IPS-NIHi7 (cell line): ENCODE measurements around the gene PXDN.

Experiments
- DNase-seq: peaks from one replicate; pipeline ENCODE4 v3.0.0; 2012; ENCODE audit warnings: mixed read lengths; ENCODE audit errors: extremely low spot score

Gene PXDN

DNA sequence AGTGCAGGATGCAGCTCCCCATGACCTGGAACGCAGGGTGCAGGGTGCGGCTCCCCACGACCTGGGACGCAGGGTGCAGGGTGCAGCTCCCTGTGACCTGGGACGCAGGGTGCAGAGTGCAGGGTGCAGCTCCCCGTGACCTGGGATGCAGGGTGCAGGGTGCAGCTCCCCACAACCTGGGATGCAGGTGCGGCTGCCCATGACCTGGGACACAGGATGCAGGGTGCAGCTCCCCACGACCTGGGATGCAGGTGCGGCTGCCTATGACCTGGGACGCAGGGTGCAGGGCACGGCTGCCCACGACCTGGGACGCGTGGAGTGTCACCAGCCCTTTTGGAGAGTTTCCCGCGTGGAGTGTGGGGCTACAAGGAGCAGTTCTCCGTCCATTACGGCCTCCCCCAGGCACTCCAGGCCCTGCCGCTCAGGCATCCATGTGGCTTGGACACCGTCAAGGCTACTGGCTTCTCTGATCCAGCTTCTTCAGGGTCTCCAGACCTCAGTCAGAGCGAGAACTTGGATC, 38.7 kb downstream of the PXDN start:
- no peak for DNase-seq

DNA sequence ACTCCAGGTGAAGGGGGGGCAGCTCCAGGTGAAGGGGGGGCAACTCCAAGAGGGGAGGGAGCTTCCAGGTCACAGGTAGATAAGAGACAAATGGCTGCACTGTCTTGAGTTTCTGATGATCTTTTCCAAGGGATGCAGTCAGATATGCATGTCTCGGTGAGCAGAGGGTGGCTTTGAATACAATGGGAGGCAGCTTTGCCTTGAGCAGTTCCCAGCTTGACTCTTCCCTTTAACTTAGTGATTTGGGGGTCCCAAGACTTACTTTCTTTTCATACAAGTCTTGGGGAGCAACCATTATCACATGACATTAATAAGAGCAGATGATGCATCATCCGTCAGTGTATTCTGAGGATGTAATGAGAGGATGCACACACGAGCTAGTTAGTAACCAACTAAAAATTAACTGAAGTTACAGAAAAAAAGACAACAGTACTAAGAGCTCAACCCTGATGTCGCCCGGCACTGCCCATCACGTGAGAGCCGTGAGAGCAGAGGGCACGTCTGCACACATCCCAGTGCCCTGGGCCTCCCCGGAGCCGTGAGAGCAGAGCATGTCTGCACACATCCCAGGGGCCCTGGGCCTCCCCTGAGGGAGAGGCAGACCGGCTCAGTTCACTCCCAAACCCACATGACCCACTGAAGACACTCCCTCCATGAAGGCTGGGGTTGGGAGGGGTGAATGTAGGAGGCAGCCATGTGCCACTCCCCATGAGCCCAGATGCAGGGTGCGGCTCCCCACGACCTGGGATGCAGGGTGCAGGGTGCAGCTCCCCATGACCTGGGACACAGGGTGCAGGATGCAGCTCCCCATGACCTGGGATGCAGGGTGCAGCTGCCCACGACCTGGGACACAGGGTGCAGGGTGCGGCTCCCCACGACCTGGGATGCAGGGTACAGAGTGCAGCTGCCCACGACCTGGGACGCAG, 39.4 kb downstream of the PXDN start:
- DNase-seq, result peak; percentile 5

DNA sequence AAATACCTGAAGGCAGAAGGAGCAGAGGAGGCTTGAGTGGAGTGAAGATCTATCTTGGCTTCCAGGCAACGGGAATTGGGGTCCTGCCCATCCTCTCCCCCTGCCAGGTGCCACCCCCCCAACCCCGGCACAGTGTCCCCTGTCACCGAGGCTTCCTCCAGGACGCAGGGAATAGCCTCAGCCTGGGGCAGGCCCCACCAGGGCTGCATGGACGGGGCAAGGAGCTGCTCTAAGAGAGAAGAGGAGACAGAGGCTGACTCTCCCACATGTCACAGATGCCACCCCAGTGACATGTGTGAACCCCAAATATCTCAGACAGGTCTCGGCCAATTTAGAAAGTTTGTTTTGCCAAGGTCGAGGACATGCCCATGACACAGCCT, 42.1 kb downstream of the PXDN start:
- no peak for DNase-seq

DNA sequence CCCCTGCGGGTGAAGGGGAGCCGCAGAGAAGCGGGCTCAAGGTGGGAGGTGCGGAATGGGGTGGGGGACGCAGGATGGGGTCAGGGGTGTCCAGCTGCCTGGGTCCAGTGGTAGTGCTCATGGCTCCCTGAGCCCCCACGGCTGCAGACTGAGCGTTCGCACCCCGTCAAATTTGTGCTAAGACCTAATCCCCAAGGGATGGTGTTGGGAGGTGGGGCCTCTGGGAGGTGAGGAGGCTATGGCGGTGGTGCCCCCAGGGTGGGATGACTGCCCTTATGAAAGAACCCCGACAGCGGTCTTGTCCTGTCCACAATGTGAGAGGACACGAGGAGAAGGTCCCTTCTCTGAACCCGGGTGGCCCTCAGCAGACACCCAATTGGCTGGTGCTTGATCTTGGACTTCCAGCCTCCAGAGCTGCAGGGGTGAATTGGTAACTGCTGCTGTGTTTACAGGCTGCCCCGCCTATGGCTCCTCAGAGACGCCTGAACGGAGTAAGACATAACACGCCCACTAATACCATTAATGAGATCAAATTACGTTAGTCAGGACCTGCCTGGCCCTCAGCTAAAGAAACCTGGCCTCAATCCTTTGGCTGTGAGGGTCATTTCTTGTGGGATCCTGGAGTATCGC, 42.6 kb downstream of the PXDN start:
- peak; percentile 65 for DNase-seq

DNA sequence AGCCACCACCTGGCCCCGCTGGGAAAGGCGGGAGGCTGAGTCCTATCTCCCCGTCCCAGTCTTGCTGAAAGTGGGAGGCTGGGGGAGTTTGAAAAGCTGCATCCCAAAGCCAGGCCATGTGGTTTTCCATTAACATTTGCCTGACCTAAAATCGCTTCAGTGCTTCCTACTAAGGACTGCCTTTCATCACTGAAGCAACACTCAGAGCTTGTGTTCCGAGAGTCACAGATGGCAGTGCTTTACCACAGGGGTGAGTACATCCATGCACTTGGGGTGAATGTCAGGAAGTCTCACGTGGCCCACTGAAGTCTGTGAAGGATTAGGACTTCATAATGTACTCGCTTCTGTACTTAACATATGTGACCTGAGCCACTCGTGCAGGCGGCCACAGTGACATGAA, 43.3 kb downstream of the PXDN start:
- DNase-seq, result peak; percentile 10

DNA sequence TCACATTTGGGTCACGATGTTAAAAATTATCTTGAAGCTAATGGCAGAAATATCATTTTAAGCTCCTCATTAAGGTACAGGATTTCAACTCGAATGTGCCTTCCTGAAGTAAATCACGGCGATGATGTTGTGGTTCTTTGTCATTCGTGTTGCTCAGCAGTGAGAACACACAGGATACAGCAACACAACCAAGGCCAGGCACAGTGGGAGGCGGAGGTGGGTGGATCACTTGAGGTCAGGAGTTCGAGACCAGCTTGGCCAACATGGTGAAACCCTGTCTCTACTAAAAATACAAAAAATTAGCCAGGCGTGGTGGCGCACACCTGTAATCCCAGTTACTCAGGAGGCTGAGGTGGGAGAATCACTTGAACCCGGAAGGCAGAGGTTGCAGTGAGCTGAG, 43.9 kb downstream of the PXDN start:
- peak; percentile 7 for DNase-seq

DNA sequence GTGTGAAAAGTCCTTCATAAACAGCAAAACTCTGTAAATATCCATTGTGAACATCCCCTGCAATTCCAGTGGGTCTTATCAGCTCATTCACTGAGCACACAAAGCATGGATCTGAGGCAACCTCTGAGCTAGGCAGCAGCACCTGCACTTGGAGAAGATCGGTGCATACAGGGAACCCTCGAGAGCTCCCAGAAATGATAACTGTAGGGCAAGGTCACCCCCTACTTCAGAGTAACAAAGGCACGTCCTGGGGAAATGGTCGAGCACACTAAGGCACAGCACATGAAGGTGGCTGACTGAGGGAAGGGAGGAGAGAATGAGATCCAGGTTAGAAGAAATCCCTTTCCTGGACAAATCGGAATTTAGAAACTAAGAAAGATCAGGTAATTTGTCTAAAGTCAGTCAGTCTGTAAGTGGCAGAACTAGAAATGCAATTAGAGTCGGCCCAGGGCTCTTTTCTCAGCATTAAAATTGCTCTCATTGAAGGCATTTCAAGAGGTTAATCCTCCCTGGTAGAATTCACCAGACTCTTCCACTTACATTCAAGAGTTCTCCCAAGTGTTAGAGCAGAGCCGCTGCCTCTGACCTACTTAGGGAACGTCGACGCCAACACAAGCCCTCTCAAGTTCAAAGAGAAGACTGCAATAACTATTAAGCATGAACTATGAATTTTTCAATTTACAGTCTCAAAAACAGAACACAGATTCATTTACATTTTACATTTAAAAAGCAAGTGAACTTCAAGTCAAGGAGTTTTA, 45.9 kb downstream of the PXDN start:
- peak; percentile 9 for DNase-seq

DNA sequence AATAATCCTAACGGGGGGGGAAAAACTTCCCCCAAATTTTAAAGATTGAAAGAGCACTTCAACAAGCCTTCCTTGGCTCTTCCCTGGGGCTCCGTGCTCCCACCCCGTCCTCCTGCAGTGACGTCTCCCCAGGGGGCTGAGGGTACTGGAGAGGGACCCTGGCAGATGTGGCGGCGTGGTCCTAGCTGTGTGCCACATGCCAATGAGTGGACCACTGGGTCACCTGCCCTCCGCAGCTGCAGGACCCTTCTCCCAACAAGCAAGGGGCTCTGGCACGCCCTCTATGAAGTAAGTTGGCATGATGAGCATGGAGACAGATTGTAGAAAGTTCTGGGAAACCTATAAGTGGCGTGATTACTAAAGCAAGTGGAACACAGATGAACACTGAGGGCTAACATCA, 46.7 kb downstream of the PXDN start:
- no peak for DNase-seq

DNA sequence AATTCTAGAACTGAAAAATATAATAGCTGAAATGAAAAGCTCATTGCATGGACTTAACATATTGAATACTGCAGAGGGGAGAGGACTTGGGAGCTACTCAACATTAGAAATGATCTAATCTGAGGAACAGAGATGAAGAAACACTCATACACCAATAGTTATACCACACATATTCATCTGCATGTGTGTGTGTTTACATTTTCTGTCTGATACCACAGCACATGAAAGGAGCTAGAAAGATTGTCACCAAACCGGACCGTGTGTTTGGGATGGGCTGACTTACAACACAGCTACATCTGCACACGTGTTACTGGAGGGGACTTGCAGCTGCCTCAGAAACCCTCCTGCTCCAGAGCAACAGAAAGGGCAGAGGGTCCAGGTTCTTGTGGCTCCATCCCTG, 47.8 kb downstream of the PXDN start:
- no peak for DNase-seq

DNA sequence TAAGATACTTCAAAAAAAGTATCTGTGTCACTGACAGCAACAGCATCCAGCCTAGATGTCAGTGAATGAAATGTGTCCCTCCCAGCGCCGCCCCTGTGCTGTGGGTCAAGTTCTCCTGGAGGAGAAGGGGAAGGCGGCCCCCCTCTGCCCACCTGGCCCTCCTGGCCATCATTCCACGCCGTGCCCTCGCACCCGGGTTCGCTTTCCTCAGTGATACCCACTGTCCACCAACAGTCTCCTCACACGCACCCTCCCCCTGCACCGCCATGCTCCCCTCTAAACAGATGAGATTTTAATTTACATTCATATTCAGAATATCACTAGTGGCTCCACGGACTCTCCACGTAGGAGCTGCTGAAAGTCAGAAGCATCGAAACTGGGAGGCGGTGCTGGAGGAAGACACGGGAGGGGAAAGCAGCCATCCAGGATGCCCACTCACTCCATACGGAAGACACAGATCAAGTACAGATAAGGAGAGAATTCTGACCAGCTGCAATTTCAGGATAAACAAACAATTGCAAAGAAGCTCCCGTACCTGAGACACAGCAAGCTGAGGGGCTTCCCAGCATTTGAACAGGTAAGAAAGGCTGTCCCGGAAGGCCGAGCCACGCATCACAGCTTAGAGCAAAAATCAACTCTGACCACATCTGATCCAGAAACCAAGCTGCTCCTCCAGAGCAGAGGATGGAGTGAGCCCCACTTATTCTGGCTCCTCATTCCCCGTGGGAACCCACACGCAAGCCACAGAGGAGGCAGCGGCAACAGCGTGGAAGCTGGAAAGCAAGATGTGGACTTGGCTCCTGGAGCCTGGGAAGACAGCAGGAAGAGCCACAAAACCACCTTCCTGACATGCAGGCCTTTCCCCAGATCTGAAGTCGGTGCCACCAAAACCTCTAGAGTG, 49.7 kb downstream of the PXDN start:
- DNase-seq, result peak; percentile 6

DNA sequence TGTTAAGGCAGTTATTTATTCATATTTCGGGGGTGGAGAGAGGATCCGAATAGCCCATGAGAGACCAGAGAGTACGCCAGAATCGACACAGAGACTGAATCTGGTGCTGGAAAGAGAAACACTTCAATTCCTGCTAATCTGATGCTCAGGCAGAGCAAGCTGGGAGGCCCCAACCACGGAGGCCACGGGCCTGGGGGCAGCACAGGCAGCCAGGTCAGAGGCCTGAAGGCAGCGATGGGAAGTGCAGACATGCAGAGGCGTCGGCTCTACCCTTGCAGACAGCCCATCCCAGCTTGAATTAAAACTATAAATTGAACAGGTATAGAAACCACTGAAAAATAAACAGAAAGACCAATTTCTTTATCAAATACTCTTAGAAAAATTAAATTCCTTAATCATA, 50.6 kb downstream of the PXDN start:
- peak; percentile 10 for DNase-seq

DNA sequence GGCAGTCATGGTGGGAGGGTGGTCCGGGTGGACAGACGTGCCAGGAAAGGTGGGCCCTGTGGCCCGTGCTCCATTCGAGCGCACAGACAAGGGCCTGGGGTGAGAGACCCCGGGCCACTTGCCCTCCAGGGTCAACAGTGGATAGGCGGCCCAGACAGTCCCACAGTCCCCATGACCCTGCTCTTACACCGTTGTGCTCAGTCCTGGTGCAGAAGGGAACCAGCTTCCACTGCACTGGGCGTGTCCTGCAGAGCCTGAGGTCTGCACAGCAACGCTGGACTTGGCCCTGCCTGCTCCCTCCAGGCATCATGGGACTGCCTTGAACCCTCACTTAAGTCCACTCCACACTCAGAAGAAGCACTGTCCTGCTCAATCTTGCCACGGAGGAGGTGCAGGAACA, 52.0 kb downstream of the PXDN start:
- DNase-seq, result peak; percentile 7

DNA sequence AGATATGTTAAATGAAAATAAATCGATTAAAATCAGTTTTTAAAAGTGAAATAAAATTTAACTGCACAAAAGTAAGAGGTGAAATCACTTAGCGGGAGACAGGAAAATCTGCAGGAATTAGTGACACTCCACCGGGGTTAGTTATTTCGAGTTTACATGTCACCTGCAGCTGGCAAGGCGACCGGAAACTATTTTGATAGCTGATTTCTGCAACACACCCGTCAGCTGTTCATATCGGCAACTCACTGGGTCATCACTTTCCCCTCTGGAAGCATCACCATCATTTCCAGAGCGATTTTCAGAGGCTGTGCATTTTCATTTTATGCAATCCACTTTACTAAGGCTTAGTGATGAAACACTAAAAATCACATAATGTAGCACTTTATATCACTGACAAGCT, 52.9 kb downstream of the PXDN start:
- DNase-seq, result no peak

DNA sequence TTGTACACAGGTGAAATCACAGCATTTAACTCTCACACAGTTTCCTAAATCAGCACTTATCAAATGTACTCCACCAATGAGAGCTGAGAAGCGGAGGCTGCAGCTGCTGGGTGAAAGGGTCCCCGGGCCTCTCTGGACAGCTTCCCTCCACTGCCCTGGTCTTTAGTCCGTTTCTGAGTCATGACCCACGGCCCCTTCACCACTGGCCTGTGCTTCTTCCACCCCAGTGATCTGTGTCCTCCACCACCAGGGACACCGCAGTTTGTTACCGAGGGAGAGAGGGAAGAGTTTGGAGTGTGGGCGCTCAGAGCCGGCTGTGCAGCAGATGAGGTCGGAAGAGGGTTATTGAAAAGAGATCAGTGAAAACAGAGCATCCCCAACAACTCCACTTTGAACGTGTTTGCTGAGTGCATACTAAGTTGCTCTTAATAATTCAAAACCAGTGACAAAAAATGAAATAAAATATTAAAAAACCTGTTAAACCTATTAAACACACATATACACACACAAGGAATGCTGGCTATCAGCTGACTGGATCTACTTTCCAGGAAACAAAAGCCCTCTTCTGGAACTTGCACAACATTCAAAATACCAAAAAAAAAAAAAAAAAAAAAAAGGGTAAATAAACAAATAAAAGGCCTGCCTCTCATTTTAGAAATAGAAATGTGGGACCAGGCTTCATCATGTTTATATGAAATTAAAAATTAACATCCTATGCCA, 54.1 kb downstream of the PXDN start:
- DNase-seq, result peak; percentile 6

DNA sequence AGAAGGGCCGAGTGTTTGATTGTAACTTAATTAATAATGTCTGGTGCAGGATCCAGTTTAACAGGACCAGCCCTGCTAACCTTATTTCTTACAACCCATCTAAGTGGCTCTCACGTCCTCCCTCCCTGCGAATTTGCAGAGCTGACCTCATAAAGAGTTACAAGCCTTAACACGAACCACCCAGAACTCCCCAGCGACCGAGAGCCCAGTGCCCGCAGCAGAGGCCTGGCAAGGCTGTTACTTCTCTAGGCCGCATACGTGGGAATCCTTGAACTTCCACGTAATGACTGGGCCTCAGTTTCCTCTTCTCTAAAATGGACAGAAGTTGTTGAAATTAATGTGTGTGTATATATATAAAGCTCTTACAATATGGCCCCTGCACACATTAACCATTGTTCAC, 55.5 kb downstream of the PXDN start:
- no peak for DNase-seq

DNA sequence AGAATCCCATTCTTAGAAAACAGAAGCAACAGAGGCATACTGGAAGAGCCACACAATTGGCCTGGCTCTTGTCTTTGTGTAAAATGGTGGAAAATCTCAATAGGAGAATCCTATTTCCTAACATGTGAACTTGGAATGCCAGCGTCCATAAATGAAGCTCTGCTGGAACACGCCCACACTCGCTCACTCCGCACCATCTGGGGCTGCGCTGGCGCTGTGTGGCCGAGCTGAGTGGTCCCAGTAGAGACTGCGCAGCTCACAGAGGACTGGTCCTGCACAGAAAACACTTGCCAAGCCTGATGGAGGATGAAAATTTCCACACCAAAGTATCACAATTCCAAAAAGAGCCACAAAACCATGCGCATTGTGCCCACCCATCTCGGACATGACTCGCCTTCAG, 56.2 kb downstream of the PXDN start:
- no peak for DNase-seq

DNA sequence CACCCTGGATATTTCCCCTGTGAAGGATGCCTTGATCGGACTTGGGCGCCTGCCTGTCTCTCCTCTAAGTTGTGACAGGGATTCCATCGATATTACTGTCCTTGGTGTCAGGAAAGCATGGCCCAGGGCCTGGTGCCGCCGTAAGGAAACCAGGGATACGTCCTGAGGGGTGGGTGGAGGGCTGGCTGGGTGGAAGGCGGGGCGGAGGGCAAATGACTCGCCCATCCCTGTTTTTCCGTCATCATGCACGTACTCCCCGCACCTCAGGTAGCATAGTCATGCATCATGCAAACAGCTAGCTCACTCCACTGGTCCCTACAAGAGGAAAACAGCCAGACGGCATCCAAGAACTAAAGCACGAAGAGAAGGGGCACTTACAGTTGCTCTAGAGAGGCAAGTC, 57.1 kb downstream of the PXDN start:
- no peak for DNase-seq

DNA sequence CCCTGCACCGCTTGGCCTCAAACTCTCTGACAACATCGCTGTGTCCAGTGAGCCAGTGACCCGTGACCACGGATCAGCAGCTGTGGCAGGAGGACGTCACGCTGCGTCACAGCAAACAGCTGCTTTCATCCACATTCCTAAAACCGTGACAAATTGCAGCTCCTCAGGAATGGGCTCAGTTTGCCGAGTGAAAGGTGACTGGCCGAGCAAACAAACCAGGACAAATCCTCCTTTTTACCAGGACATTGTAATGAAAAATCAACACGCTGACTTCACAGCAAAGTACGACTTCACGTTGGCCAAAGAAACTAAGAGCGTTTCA, 57.6 kb downstream of the PXDN start:
- DNase-seq, result no peak

DNA sequence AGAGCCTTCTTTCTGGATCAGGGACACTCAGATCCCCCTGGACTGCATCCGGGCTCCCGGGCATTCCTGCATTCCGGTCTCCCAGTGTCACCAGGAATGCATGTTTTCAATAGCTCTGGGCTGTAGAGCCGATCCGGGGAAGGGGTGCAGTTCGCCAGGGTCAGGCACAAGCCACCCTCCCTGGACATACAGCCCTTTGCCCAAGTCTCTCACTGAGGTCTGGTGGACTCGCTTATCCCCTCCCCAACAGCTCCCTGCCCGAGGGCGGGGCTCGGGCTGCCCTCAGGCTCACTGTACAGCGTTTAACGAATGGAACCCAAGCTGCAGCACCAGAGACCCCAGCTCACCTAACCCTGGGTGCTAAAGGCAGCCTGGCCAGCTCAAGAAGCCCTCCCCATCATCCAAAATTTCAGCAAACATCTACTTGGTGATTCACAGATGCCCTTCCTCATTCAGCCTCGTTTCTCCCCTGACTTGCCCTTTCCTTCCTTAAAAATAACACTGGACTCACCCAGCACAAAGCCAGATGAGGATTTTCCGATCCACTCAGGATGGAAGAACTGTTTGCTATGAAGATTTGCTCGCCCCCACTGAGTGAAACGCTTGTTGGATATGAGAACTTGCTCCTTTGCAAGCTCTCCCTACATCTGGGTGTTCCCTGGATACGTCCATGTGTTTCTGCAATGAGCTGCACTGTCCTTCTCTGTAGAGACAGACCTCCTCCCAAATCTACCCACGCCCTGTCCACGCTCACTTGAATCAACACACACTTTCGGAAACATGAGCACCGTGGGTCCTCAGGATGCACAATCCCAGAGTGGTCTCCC, 58.1 kb downstream of the PXDN start:
- peak; percentile 50 for DNase-seq
